NCI-H1417 (cell line): ENCODE measurements around the gene SUV39H1.
A peak's percentile ranks its signal among the peaks of the same experiment; 100 is the strongest.

ENCODE experiments used
- DNase-seq, 3 experiments: peaks; one replicate each; lab custom pipeline; 2025; lab: John Stamatoyannopoulos, UW

Gene SUV39H1

GRCh38 chrX:48713847-48714246, 17.3 kb downstream of the SUV39H1 start:
- no peak for DNase-seq

- DNase-seq = no peak
Measured at GRCh38 chrX:48714573-48714972, 18.0 kb downstream of the SUV39H1 start.

GRCh38 chrX:48715072-48715471, 18.5 kb downstream of the SUV39H1 start:
- no peak for DNase-seq

- DNase-seq = no peak
Measured at GRCh38 chrX:48715876-48716502, 19.5 kb downstream of the SUV39H1 start.

GRCh38 chrX:48719958-48720357, 23.4 kb downstream of the SUV39H1 start:
- no peak for DNase-seq

- no peak for DNase-seq
Measured at GRCh38 chrX:48720577-48721250, 24.2 kb downstream of the SUV39H1 start.

- no peak for DNase-seq
Measured at GRCh38 chrX:48721916-48722315, 25.4 kb downstream of the SUV39H1 start.

- no peak for DNase-seq
Measured at GRCh38 chrX:48726596-48726995, 30.1 kb downstream of the SUV39H1 start.

GRCh38 chrX:48728653-48729052, 32.1 kb downstream of the SUV39H1 start:
- DNase-seq = no peak

GRCh38 chrX:48736303-48736702, 39.8 kb downstream of the SUV39H1 start:
- DNase-seq = no peak

- DNase-seq = no peak
Measured at GRCh38 chrX:48736878-48737212, 40.3 kb downstream of the SUV39H1 start.

GRCh38 chrX:48737213-48737938, 40.8 kb downstream of the SUV39H1 start:
- peak; percentile 92 to 98 (median 94) for DNase-seq

- DNase-seq = peak in 1 of 3 experiments; percentile 42
Measured at GRCh38 chrX:48737940-48738339, 41.4 kb downstream of the SUV39H1 start.

GRCh38 chrX:48741834-48742233, 45.3 kb downstream of the SUV39H1 start:
- DNase-seq = no peak

- no peak for DNase-seq
Measured at GRCh38 chrX:48745222-48745621, 48.7 kb downstream of the SUV39H1 start.

- no peak for DNase-seq
Measured at GRCh38 chrX:48747415-48748016, 51.0 kb downstream of the SUV39H1 start.

GRCh38 chrX:48749182-48749581, 52.6 kb downstream of the SUV39H1 start:
- no peak for DNase-seq

GRCh38 chrX:48751343-48751742, 54.8 kb downstream of the SUV39H1 start:
- no peak for DNase-seq

GRCh38 chrX:48752498-48752897, 56.0 kb downstream of the SUV39H1 start:
- DNase-seq = no peak

GRCh38 chrX:48753708-48754228, 57.2 kb downstream of the SUV39H1 start:
- no peak for DNase-seq

- no peak for DNase-seq
Measured at GRCh38 chrX:48754238-48754637, 57.7 kb downstream of the SUV39H1 start.
